ENCODE data around the gene TRIM74.
"Not testable (repeated sequence)": the region's sequence is repeated elsewhere in the genome, so short reads cannot be mapped to it uniquely, and the experiment has no call there.

The TRIM74 gene

DNA sequence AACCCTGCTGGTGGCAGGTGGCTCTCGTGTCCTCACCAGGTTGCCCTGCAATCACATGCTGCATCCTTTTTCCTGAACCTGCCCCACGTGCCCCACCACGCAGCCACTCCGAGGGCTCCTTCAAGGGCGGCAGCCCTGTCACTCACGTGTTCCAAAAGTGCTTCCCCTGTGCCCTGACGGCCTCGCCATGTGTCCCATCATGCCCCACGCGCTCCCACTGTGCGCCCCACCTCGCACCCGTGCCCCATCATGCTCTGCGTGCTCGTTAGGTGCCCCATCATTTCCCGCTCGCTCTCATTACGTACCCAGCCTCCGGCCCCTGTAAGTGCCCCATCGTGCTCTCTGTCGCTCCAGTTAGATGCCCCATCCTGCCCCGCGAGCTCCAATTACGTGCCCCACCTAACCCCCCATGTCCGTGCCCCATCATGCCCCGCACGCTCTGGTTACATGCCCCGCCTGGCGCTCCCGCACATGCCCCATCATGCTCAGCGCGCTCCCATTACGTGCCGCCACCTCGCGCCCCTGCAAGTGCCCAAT lies at the start of gene TRIM74:
Gene TRIM74 (minus strand): TSS at position 487 of the 537 bp plus-strand sequence. CDS start 3,309 bp downstream, outside the sequence.
- H3K4me3 ChIP-seq; H3K27ac ChIP-seq; DNase-seq (ENCODE audit: low spot score): not testable (repeated sequence)

DNA sequence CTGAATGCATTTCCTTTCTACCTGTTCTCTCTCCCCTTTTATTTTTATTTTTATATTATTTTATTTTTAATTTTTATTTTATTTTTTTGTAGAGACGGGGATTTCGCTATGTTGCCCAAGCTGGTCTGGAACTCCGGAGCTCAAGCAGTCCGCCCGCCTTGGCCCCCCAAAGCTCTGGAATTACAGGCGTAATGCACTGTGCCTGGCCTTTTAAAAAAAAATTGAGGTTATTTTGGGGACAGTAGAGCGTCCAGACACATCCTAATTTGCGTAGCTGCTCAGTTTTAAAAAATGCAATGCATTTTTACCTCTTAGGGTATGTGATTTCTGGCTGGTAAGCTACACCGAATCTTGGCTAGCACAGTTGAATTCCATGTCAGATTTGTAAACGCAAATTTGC lies 37.2 kb upstream of the TRIM74 start:
- peak; percentile 62 for DNase-seq (ENCODE audit: low spot score)
- peak overlapping the region; percentile 60 for H3K4me3 ChIP-seq
- H3K27ac ChIP-seq = peak overlapping the region in 1 of 2 donors; percentile 53

- H3K27ac ChIP-seq = peak overlapping the region; percentile 73 to 94
- DNase-seq (ENCODE audit: low spot score) = peak; percentile 93
Observed at GRCh38 chr7:73005693-73006447, 36.6 kb upstream of the TRIM74 start.

GRCh38 chr7:73005356-73005692 lies 36.1 kb upstream of the TRIM74 start:
- Histone ChIP-seq H3K27ac (peak overlapping the region; percentile 73 to 94), H3K4me3 (peak overlapping the region; percentile 73)
- not testable (repeated sequence) for DNase-seq (ENCODE audit: low spot score)

More at GRCh38 chr7:73005693-73006447, 36.6 kb upstream of the TRIM74 start:
- peak overlapping the region; percentile 73 for H3K4me3 ChIP-seq

GRCh38 chr7:72997887-72998468 lies 28.7 kb upstream of the TRIM74 start:
- H3K27ac ChIP-seq; H3K4me3 ChIP-seq; DNase-seq (ENCODE audit: low spot score): not testable (repeated sequence)

- not testable (repeated sequence) for H3K4me3 ChIP-seq; H3K27ac ChIP-seq; DNase-seq (ENCODE audit: low spot score)
Observed at GRCh38 chr7:72997447-72997846, 28.2 kb upstream of the TRIM74 start.

DNA sequence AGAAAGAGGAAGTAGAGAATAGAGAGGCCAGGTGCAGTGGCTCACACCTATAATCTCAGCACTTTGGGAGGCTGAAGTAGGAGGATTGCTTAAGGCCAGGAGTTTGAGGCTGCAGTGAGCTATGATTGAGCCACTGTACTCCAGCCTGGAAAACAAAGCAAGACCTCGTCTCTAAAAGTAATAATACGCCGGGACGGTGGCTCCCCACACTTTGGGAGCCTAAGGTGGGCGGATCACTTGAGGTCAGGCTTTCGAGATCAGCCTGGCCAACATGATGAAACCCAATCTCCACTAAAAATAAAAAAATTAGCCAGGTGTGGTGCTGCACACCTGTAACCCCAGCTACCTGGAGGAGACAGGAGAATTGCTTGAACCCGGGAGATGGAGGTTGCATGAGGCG lies 26.2 kb upstream of the TRIM74 start:
- DNase-seq (ENCODE audit: low spot score); H3K4me3 ChIP-seq; H3K27ac ChIP-seq: not testable (repeated sequence)

- not testable (repeated sequence) for DNase-seq (ENCODE audit: low spot score); H3K4me3 ChIP-seq; H3K27ac ChIP-seq
Observed at GRCh38 chr7:72990146-72990913, 21.1 kb upstream of the TRIM74 start.

GRCh38 chr7:72982084-72982483 lies 12.8 kb upstream of the TRIM74 start:
- H3K4me3 ChIP-seq; H3K27ac ChIP-seq; DNase-seq (ENCODE audit: low spot score): not testable (repeated sequence)

- not testable (repeated sequence) for H3K4me3 ChIP-seq; H3K27ac ChIP-seq; DNase-seq (ENCODE audit: low spot score)
Observed at GRCh38 chr7:72980382-72980781, 11.1 kb upstream of the TRIM74 start.

DNA sequence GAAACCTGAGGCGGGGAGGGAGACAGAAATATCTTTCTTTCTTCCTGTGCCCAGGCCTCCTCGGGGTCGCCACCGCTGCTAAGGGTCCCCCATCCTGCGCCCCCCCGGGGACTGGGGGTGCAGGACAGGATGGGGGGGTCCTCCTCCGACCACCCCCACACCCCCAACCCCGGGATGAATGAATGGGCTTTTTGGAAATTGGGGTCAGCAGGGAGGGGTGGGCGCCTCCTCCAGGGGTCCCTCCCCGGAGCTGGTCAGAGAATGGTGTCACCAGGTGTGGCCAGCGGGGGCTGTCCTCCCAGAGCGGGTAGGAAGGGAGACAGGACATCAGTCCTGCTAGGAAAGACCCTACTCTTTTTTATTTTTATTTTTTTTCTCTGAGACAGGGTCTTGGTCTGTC lies 7.2 kb upstream of the TRIM74 start:
- not testable (repeated sequence) for H3K27ac ChIP-seq; H3K4me3 ChIP-seq; DNase-seq (ENCODE audit: low spot score)

DNA sequence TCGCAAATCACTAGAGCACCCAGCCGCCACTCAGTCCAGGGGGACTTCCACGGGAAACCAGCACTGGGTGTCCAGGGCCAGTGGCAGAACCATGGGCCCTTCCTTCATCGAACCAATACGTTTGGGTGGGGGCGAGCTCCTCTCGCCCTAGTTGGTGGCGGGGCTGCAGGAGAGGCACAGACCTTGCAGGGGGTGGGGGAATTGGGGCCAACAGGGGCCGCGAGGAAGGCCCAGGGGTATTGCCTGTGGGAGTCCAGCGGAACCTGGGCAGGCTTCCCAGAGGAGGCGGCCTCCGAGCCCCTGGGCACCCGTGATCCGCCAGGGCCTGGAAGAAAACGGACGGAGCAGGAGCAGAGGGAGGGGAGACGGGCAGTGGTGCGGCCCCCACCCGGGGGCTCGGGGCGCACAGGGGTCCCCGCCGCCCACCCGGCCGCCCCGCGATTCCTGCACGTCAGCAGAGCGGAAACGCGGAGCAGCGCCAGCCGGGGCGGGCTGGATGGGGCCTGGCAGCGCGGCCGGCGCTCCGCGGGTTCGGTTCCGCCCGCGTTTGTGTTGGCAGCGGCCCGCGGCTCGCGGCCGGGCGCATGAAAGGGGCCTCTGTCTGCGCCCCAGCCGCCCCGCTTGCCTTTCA lies 6.5 kb upstream of the TRIM74 start:
- not testable (repeated sequence) for DNase-seq (ENCODE audit: low spot score); H3K4me3 ChIP-seq; H3K27ac ChIP-seq

GRCh38 chr7:72974781-72975180 lies 5.5 kb upstream of the TRIM74 start:
- H3K4me3 ChIP-seq; DNase-seq (ENCODE audit: low spot score): not testable (repeated sequence)

GRCh38 chr7:72971505-72971904 lies 2.2 kb upstream of the TRIM74 start:
- H3K27ac ChIP-seq; H3K4me3 ChIP-seq; DNase-seq (ENCODE audit: low spot score): not testable (repeated sequence)

More at GRCh38 chr7:72974781-72975180, 5.5 kb upstream of the TRIM74 start:
- not testable (repeated sequence) for H3K27ac ChIP-seq

GRCh38 chr7:72969688-72970087 lies 422 bp upstream of the TRIM74 start:
- H3K4me3 ChIP-seq; DNase-seq (ENCODE audit: low spot score); H3K27ac ChIP-seq: not testable (repeated sequence)

GRCh38 chr7:72966892-72967291 lies 2.4 kb downstream of the TRIM74 start:
- not testable (repeated sequence) for H3K4me3 ChIP-seq; DNase-seq (ENCODE audit: low spot score); H3K27ac ChIP-seq

GRCh38 chr7:72965186-72965975 lies 3.9 kb downstream of the TRIM74 start:
- H3K27ac ChIP-seq; DNase-seq (ENCODE audit: low spot score); H3K4me3 ChIP-seq: not testable (repeated sequence)

GRCh38 chr7:72963056-72963455 lies 6.2 kb downstream of the TRIM74 start:
- DNase-seq (ENCODE audit: low spot score); H3K27ac ChIP-seq; H3K4me3 ChIP-seq: not testable (repeated sequence)
